HG02870 (cell line): ENCODE results near the gene NCR2.
"Not testable (repeated sequence)": the region's sequence is repeated elsewhere in the genome, so short reads cannot be mapped to it uniquely, and the experiment has no call there.

Source experiments
- ATAC-seq: cut with Tn5 transposase; IDR thresholded peaks from one replicate; pipeline ENCODE4 v1.9.1; 2021; ENCODE audit warnings: mild to moderate bottlenecking, moderate library complexity; ENCODE audit not compliant: unreplicated experiment

NCR2 gene, protein sequence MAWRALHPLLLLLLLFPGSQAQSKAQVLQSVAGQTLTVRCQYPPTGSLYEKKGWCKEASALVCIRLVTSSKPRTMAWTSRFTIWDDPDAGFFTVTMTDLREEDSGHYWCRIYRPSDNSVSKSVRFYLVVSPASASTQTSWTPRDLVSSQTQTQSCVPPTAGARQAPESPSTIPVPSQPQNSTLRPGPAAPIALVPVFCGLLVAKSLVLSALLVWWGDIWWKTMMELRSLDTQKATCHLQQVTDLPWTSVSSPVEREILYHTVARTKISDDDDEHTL

GRCh38 chr6:41335296-41335695 is at the start of gene NCR2:
TSS of gene NCR2 (plus strand) at chr6:41335608. CDS start at chr6:41335877, 269 bp downstream.
- ATAC-seq, result no peak

- no peak for ATAC-seq
Measured at GRCh38 chr6:41286544-41287346, 48.7 kb upstream of the NCR2 start, which contains the start of gene TREM1. TSS of gene TREM1 (minus strand) at chr6:41286682. CDS start at chr6:41286655, 27 bp downstream.

DNA sequence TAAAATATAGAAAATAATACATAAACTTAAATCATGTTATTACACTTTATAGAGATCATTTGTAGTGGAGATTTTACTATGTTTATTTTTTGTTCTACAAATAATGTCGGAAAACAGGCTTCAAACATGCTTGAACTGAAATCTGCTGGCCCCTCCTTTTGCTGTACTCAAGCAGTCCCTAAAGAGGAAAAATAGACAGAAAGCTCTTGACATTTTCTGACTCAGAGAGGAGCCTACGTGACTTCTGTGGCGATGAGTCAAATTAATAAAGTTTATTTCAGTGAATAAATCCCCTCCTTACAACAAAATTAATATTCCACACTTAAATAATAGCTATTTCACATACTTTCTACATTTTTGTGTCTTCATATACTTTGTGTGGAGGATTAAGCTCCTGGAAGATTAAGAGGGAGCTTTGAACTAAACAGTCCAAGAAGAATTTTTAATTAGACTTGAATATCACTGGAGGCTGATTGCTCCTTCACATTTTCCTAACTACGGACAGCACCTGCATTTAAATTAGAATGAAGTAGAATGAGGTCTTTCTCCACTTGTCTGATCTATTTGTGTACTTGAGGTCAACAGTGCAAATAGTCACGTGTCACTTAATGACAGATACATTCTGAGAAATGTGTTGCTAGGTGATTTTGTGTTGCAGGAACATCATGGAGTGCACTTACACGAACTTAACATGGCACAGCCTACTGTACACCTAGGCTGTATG is 47.2 kb upstream of the NCR2 start:
- ATAC-seq, result peak; percentile 83

DNA sequence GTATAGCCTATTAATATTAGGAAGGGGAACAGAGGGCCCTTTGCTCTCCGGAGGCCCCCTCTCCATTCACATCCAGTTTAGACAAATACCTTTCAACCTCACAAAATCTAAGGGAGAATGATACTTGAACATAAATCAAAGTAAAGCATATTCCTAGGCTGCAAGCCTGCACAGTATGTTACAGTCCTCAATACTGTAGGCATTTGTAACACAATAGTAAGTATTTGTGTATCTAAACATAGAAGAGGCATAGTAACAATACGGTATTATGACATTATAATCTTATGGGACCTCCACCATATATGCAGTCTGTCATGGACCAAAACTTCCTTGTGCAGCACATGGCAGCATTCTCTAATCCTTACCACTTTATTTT is 46.7 kb upstream of the NCR2 start:
- ATAC-seq, result no peak

DNA sequence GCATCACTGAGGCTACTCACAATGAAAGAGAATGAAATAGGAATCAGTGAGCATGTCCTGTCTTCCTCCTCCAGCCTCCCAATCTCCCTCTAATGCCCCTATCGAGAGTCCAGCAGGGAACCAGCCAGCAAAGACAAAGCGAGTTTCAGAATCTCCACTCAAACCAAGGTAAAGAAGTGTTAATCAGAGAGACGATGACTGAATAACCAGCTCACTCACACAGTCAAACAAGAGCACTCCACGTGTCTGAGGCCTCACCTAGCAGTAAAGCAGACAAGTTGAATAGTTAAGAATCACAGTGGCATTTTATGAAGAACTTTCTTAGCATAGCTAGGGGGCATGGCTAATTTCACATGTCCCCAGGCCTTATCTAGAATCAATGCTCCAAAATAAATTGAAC is 45.6 kb upstream of the NCR2 start:
- ATAC-seq, result no peak

DNA sequence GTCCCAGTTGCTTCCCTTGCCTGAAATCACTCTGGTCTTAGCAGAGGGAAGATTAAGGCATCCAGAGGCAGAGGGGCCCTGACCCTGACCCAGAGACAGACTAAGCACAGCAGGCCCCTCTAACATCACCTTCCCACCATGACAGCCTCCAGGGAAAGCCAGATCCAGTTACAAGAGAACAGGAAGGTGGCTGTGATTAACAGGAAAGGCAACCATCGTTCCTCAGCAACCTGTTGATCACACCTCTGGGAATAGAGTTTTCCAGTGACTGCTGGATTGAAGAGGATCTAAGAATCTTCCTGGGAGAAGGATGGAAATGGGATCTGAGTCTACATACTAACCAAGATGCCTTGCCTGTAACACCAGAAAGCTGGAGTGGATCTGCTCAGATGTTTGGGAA is 43.7 kb upstream of the NCR2 start:
- ATAC-seq, result no peak

- ATAC-seq, result no peak
Measured at GRCh38 chr6:41294214-41294872, 41.1 kb upstream of the NCR2 start.

GRCh38 chr6:41297248-41297647 is 38.2 kb upstream of the NCR2 start:
- ATAC-seq, result not testable (repeated sequence)

GRCh38 chr6:41298785-41299502 is 36.5 kb upstream of the NCR2 start:
- ATAC-seq, result no peak

GRCh38 chr6:41302638-41303037 is 32.8 kb upstream of the NCR2 start:
- no peak for ATAC-seq

GRCh38 chr6:41306187-41306854 is 29.1 kb upstream of the NCR2 start:
- no peak for ATAC-seq

- ATAC-seq, result no peak
Measured at GRCh38 chr6:41315203-41315602, 20.2 kb upstream of the NCR2 start.

- no peak for ATAC-seq
Measured at GRCh38 chr6:41315943-41316620, 19.3 kb upstream of the NCR2 start.

GRCh38 chr6:41318261-41318653 is 17.2 kb upstream of the NCR2 start:
- no peak for ATAC-seq

- peak; percentile 79 for ATAC-seq
Measured at GRCh38 chr6:41318654-41319565, 16.5 kb upstream of the NCR2 start.

GRCh38 chr6:41321183-41321582 is 14.2 kb upstream of the NCR2 start:
- no peak for ATAC-seq

DNA sequence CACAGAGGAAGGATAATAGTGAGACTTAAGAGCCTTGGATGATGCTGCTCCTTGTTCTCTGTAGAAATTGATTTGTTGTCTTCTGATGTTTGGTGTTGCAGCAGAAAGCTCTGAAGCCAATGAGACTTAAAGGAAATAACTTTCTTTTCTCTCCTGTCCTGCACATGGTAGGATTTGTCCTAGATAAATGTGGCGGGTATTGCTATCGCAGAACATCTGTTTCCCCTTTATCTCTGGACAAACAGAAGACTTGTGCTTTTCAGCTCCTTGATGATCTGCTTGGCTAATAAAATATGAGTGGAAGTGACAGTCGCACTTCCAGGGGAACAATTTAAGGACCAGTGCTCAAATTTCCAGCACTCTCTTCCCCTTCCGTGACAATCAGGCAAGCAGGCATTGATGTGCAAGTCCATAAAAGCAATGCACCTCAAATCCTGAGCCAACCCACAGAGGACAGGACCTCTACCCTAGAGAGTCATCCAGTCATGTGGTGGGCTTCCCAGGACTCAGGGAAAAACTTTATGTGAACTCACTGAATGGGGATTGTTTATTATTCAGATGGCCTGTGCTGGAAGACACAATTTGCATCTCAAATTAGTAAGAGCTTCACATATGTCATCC is 9.9 kb upstream of the NCR2 start:
- no peak for ATAC-seq

GRCh38 chr6:41326092-41326491 is 9.3 kb upstream of the NCR2 start:
- no peak for ATAC-seq
